ENCODE results near the gene MYO16.

DNA sequence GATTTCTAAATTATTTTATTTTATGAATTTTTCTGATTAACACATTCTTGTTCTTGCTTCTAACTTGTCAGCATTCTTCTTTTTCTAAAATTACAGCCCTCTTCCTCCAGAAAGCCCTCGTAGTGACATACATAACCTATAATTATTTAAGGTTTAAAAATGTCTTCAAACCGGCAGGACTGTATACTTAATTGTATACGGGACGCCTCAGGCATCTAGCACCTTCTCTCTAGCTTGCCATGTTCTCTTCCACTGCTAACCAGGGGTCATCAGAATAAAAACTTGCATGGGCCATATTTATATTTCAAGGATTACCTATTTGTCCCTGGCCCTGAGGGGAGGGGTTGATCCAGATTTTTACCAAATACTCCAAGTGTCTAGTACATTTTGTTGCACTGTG lies 380.3 kb downstream of the MYO16 start:
- TF ChIP-seq CTCF (IDR thresholded peaks at IDR 0.05) (no peak), POLR2A (IDR thresholded peaks at IDR 0.05; ENCODE audit: low read length) (no peak), REST (IDR thresholded peaks at IDR 0.05) (no peak), BHLHE40 (IDR thresholded peaks at IDR 0.05; ENCODE audit: low read depth, low read length) (no peak), NFE2L2 (conservative IDR thresholded peaks at IDR 0.05; ENCODE audit: low read length) (no peak), CHD2 (IDR thresholded peaks at IDR 0.05; ENCODE audit: low read length, partially characterized antibody) (no peak), HDAC2 (IDR thresholded peaks at IDR 0.05) (no peak), PBX3 (IDR thresholded peaks at IDR 0.05) (no peak), MAX (IDR thresholded peaks at IDR 0.05) (no peak), SMC3 (IDR thresholded peaks at IDR 0.05) (no peak), HOXA7 (CRISPR knock-in tag; IDR thresholded peaks at IDR 0.05) (no peak), CBX2 (IDR thresholded peaks at IDR 0.05; ENCODE audit: borderline replicate concordance, low read depth) (no peak)
- TF ChIP-seq, protein P1, sequence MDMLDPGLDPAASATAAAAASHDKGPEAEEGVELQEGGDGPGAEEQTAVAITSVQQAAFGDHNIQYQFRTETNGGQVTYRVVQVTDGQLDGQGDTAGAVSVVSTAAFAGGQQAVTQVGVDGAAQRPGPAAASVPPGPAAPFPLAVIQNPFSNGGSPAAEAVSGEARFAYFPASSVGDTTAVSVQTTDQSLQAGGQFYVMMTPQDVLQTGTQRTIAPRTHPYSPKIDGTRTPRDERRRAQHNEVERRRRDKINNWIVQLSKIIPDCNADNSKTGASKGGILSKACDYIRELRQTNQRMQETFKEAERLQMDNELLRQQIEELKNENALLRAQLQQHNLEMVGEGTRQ (IDR thresholded peaks at IDR 0.05), result no peak
